ENCODE measurements around the gene OR2V1.

The OR2V1 gene

DNA sequence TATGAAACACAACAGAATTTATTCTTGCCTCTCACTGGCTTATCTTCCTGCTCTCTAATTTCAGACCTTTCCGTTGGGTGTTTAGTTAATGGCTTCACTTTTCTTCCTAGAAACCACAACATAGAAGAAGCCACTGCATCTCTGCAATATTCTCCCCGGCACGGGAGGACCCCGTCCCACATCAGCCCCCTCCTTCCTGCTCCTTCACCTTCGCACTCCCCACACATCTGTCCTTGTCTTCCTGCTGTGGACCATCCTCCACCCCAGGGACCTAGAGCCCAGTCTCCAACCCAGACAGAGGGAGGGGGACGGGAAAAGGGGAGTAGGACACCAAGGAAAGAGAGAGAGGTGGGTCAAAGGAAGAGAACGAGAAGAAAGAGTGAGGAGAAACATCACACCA is 1.4 kb downstream of the OR2V1 start:
- no peaks in the 10 kb centered on the region for H3K4me1 ChIP-seq (ENCODE audit: low read length)
- H3K27me3 ChIP-seq (ENCODE audit: low read depth, low read length), result peaks cover 37% of the 10 kb centered on the region
- no peak overlapping the region for H2AFZ ChIP-seq (ENCODE audit: low read depth, low read length)
- no peak overlapping the region for H3K27ac ChIP-seq (ENCODE audit: low read length)
- no peak overlapping the region for H3K4me3 ChIP-seq (ENCODE audit: low read length)
- TF ChIP-seq, protein P1, sequence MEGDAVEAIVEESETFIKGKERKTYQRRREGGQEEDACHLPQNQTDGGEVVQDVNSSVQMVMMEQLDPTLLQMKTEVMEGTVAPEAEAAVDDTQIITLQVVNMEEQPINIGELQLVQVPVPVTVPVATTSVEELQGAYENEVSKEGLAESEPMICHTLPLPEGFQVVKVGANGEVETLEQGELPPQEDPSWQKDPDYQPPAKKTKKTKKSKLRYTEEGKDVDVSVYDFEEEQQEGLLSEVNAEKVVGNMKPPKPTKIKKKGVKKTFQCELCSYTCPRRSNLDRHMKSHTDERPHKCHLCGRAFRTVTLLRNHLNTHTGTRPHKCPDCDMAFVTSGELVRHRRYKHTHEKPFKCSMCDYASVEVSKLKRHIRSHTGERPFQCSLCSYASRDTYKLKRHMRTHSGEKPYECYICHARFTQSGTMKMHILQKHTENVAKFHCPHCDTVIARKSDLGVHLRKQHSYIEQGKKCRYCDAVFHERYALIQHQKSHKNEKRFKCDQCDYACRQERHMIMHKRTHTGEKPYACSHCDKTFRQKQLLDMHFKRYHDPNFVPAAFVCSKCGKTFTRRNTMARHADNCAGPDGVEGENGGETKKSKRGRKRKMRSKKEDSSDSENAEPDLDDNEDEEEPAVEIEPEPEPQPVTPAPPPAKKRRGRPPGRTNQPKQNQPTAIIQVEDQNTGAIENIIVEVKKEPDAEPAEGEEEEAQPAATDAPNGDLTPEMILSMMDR (IDR thresholded peaks at IDR 0.05; ENCODE audit: low read depth, low read length), result no peak
- no peak for TF ChIP-seq EZH2phosphoT487 (IDR thresholded peaks at IDR 0.05; ENCODE audit: low read depth)
- no peaks in the 10 kb centered on the region for H3K9me3 ChIP-seq (ENCODE audit: insufficient read depth, low read length)
- no peak overlapping the region for H3K4me2 ChIP-seq (ENCODE audit: low read length)
- no peaks in the 10 kb centered on the region for H3K79me2 ChIP-seq (ENCODE audit: low read length)
- no peak overlapping the region for H3K9ac ChIP-seq (ENCODE audit: low read length)
- H3K36me3 ChIP-seq (replicated peaks; ENCODE audit: low read depth, low read length), result no peaks in the 10 kb centered on the region
- H4K20me1 ChIP-seq (ENCODE audit: insufficient read depth, low read length), result no peaks in the 10 kb centered on the region

- Histone ChIP-seq H3K79me2 (ENCODE audit: low read length) (no peaks in the 10 kb centered on the region), H3K4me2 (ENCODE audit: low read length) (no peak overlapping the region), H3K4me3 (ENCODE audit: low read length) (no peak overlapping the region), H4K20me1 (ENCODE audit: insufficient read depth, low read length) (no peaks in the 10 kb centered on the region), H3K4me1 (ENCODE audit: low read length) (no peaks in the 10 kb centered on the region), H3K27me3 (ENCODE audit: low read depth, low read length) (peaks cover 37% of the 10 kb centered on the region), H3K36me3 (replicated peaks; ENCODE audit: low read depth, low read length) (no peaks in the 10 kb centered on the region), H3K27ac (ENCODE audit: low read length) (no peak overlapping the region), H3K9ac (ENCODE audit: low read length) (no peak overlapping the region), H3K9me3 (ENCODE audit: insufficient read depth, low read length) (no peaks in the 10 kb centered on the region), H2AFZ (ENCODE audit: low read depth, low read length) (no peak overlapping the region)
- TF ChIP-seq EZH2phosphoT487 (IDR thresholded peaks at IDR 0.05; ENCODE audit: low read depth), result no peak
Observed at GRCh38 chr5:181127907-181128626, 2.9 kb downstream of the OR2V1 start.

DNA sequence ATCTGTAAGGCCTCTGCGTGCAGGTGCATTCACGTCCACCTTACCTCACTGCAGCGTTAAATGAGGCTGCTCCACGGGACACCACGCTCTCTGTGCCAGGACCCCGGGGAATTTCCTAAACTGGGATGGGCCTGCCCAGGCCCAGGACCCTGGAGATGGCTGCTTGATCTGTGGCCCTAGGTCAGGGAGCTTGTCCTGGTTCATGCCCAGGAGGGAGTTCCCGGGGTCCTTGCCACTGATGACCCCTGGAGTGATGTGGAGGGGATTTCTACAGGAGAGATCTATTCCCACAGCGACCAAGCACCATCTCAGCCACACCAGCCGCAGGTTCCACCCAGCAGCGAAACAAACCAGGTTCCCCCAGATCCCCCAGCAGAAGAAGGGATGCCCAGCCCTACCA is 3.5 kb downstream of the OR2V1 start:
- Histone ChIP-seq H2AFZ (ENCODE audit: low read depth, low read length) (no peak overlapping the region), H3K4me1 (ENCODE audit: low read length) (no peaks in the 10 kb centered on the region), H3K27me3 (ENCODE audit: low read depth, low read length) (peaks cover 33% of the 10 kb centered on the region), H3K27ac (ENCODE audit: low read length) (no peak overlapping the region), H3K4me3 (ENCODE audit: low read length) (no peak overlapping the region), H4K20me1 (ENCODE audit: insufficient read depth, low read length) (no peaks in the 10 kb centered on the region), H3K79me2 (ENCODE audit: low read length) (no peaks in the 10 kb centered on the region), H3K36me3 (replicated peaks; ENCODE audit: low read depth, low read length) (no peaks in the 10 kb centered on the region), H3K4me2 (ENCODE audit: low read length) (no peak overlapping the region), H3K9me3 (ENCODE audit: insufficient read depth, low read length) (no peaks in the 10 kb centered on the region), H3K9ac (ENCODE audit: low read length) (no peak overlapping the region)
- TF ChIP-seq EZH2phosphoT487 (IDR thresholded peaks at IDR 0.05; ENCODE audit: low read depth), result no peak

- TF ChIP-seq, protein P1 (IDR thresholded peaks at IDR 0.05; ENCODE audit: low read depth, low read length), result no peak
- no peak for TF ChIP-seq EZH2phosphoT487 (IDR thresholded peaks at IDR 0.05; ENCODE audit: low read depth)
- H3K4me1 ChIP-seq (ENCODE audit: low read length), result no peaks in the 10 kb centered on the region
- H2AFZ ChIP-seq (ENCODE audit: low read depth, low read length), result no peak overlapping the region
- no peak overlapping the region for H3K9ac ChIP-seq (ENCODE audit: low read length)
- H3K4me3 ChIP-seq (ENCODE audit: low read length), result no peak overlapping the region
- no peak overlapping the region for H3K27ac ChIP-seq (ENCODE audit: low read length)
- H3K79me2 ChIP-seq (ENCODE audit: low read length), result no peaks in the 10 kb centered on the region
- H3K9me3 ChIP-seq (ENCODE audit: insufficient read depth, low read length), result no peaks in the 10 kb centered on the region
- H3K36me3 ChIP-seq (replicated peaks; ENCODE audit: low read depth, low read length), result no peaks in the 10 kb centered on the region
- no peak overlapping the region for H3K4me2 ChIP-seq (ENCODE audit: low read length)
- H4K20me1 ChIP-seq (ENCODE audit: insufficient read depth, low read length), result no peaks in the 10 kb centered on the region
- H3K27me3 ChIP-seq (ENCODE audit: low read depth, low read length), result peaks cover 27% of the 10 kb centered on the region
Observed at GRCh38 chr5:181126841-181127240, 4.1 kb downstream of the OR2V1 start.

GRCh38 chr5:181124526-181124925 is 6.4 kb downstream of the OR2V1 start:
- Histone ChIP-seq H3K79me2 (ENCODE audit: low read length) (no peaks in the 10 kb centered on the region), H3K9ac (ENCODE audit: low read length) (no peak overlapping the region), H4K20me1 (ENCODE audit: insufficient read depth, low read length) (no peaks in the 10 kb centered on the region), H3K4me3 (ENCODE audit: low read length) (no peak overlapping the region), H3K4me2 (ENCODE audit: low read length) (no peak overlapping the region), H2AFZ (ENCODE audit: low read depth, low read length) (no peak overlapping the region), H3K27me3 (ENCODE audit: low read depth, low read length) (peaks cover 18% of the 10 kb centered on the region), H3K27ac (ENCODE audit: low read length) (no peak overlapping the region), H3K36me3 (replicated peaks; ENCODE audit: low read depth, low read length) (no peaks in the 10 kb centered on the region), H3K9me3 (ENCODE audit: insufficient read depth, low read length) (no peaks in the 10 kb centered on the region), H3K4me1 (ENCODE audit: low read length) (no peaks in the 10 kb centered on the region)
- TF ChIP-seq, protein P1 (IDR thresholded peaks at IDR 0.05; ENCODE audit: low read depth, low read length), result no peak
- no peak for TF ChIP-seq EZH2phosphoT487 (IDR thresholded peaks at IDR 0.05; ENCODE audit: low read depth)

All from OCI-LY3 (cell line).